OCI-LY3 (cell line): ENCODE measurements around the gene GPRC5B.

Source experiments
- CTCF ChIP-seq: fragments of 200-600, 300-600 bp; sonication (generic); IDR thresholded peaks from 2 replicates; pipeline ENCODE4 v1.5.1; 2014; ENCODE audit warnings: antibody characterized with exemption, low read length, low read depth
- EZH2phosphoT487 ChIP-seq: fragments of 200-600 bp; shearing (Covaris generic); IDR thresholded peaks from 2 replicates; pipeline ENCODE4 v1.6.1; 2018; ENCODE audit warnings: antibody characterized with exemption, mixed run types, low read depth

- TF ChIP-seq CTCF (no peak), EZH2phosphoT487 (no peak)
Measured at GRCh38 chr16:19822533-19822932, 62.1 kb downstream of the GPRC5B start.
